ENCODE measurements around the gene ANGPTL2. TPM values are rescaled to one million over a fixed set of nuclear protein-coding genes. Genes with fewer than 3 reads are reported as not detected.

The ANGPTL2 gene
- total RNA-seq, 2 experiments from 2014 or later = not detected

GRCh38 chr9:127053960-127054359 is 68.5 kb downstream of the ANGPTL2 start:
- TF ChIP-seq EZH2phosphoT487 (IDR thresholded peaks at IDR 0.05; ENCODE audit: borderline replicate concordance, low read depth, low read length) (no peak), CTCF (conservative IDR thresholded peaks at IDR 0.05; ENCODE audit: low read length) (no peak)
- no peaks in the 10 kb centered on the region for H3K9me2 ChIP-seq (ENCODE audit: insufficient read depth, low read length)
- no peaks in the 10 kb centered on the region for H3K79me2 ChIP-seq (ENCODE audit: insufficient read depth, low read depth, low read length)
- no peaks in the 10 kb centered on the region for H3K9me3 ChIP-seq (ENCODE audit: low read length)
- no peak for DNase-seq (ENCODE audit: low spot score)
- POLR2A ChIA-PET = no interaction called here
- H3K36me3 ChIP-seq (ENCODE audit: insufficient read depth, low read length) = no peaks in the 10 kb centered on the region
- CTCF ChIA-PET (ENCODE audit: unreplicated experiment) = no interaction called here
- H4K20me1 ChIP-seq (ENCODE audit: insufficient read depth, low read length) = no peaks in the 10 kb centered on the region
- H3K27ac ChIP-seq (ENCODE audit: low read depth, low read length, poor library complexity, severe bottlenecking) = no peak overlapping the region
- BruUV-seq (replicated peaks) = no TSS peak
- no peaks in the 10 kb centered on the region for H3K4me1 ChIP-seq (ENCODE audit: insufficient read depth, low read length, poor library complexity, severe bottlenecking)
- no peak overlapping the region for H3K4me2 ChIP-seq (ENCODE audit: low read length)
- no peak overlapping the region for H2AFZ ChIP-seq (ENCODE audit: low read length)
- no peak overlapping the region for H3K4me3 ChIP-seq (ENCODE audit: low read depth, low read length, poor library complexity, severe bottlenecking)
- intact Hi-C loops (cut with micrococcal nuclease; ENCODE audit: unreplicated experiment) = no loop called here

- no peak overlapping the region for H3K4me3 ChIP-seq (ENCODE audit: low read depth, low read length, poor library complexity, severe bottlenecking)
- DNase-seq (ENCODE audit: low spot score) = no peak
- no peak overlapping the region for H2AFZ ChIP-seq (ENCODE audit: low read length)
- H4K20me1 ChIP-seq (ENCODE audit: insufficient read depth, low read length) = no peaks in the 10 kb centered on the region
- no peaks in the 10 kb centered on the region for H3K9me3 ChIP-seq (ENCODE audit: low read length)
- no peaks in the 10 kb centered on the region for H3K4me1 ChIP-seq (ENCODE audit: insufficient read depth, low read length, poor library complexity, severe bottlenecking)
- intact Hi-C loops (cut with micrococcal nuclease; ENCODE audit: unreplicated experiment) = no loop called here
- no peak overlapping the region for H3K4me2 ChIP-seq (ENCODE audit: low read length)
- H3K79me2 ChIP-seq (ENCODE audit: insufficient read depth, low read depth, low read length) = no peaks in the 10 kb centered on the region
- no peaks in the 10 kb centered on the region for H3K9me2 ChIP-seq (ENCODE audit: insufficient read depth, low read length)
- POLR2A ChIA-PET = no interaction called here
- no peak for TF ChIP-seq CTCF (conservative IDR thresholded peaks at IDR 0.05; ENCODE audit: low read length)
- no peak for TF ChIP-seq EZH2phosphoT487 (IDR thresholded peaks at IDR 0.05; ENCODE audit: borderline replicate concordance, low read depth, low read length)
- no peaks in the 10 kb centered on the region for H3K36me3 ChIP-seq (ENCODE audit: insufficient read depth, low read length)
- CTCF ChIA-PET (ENCODE audit: unreplicated experiment) = no interaction called here
- no TSS peak for BruUV-seq (replicated peaks)
- no peak overlapping the region for H3K27ac ChIP-seq (ENCODE audit: low read depth, low read length, poor library complexity, severe bottlenecking)
Measured at GRCh38 chr9:127053057-127053821, 69.2 kb downstream of the ANGPTL2 start.

GRCh38 chr9:127051881-127052595 is 70.4 kb downstream of the ANGPTL2 start:
- H4K20me1 ChIP-seq (ENCODE audit: insufficient read depth, low read length) = no peaks in the 10 kb centered on the region
- H3K9me2 ChIP-seq (ENCODE audit: insufficient read depth, low read length) = no peaks in the 10 kb centered on the region
- H3K4me3 ChIP-seq (ENCODE audit: low read depth, low read length, poor library complexity, severe bottlenecking) = no peak overlapping the region
- H3K79me2 ChIP-seq (ENCODE audit: insufficient read depth, low read depth, low read length) = no peaks in the 10 kb centered on the region
- DNase-seq (ENCODE audit: low spot score) = no peak
- no TSS peak for BruUV-seq (replicated peaks)
- POLR2A ChIA-PET = no interaction called here
- H3K9me3 ChIP-seq (ENCODE audit: low read length) = no peaks in the 10 kb centered on the region
- CTCF ChIA-PET (ENCODE audit: unreplicated experiment) = interaction anchor here (0.6 kb wide), 1 partner anchor 1030 kb away, joined by 3 read pairs; no protein-coding TSS in a partner anchor
- no peak for TF ChIP-seq CTCF (conservative IDR thresholded peaks at IDR 0.05; ENCODE audit: low read length)
- no peak for TF ChIP-seq EZH2phosphoT487 (IDR thresholded peaks at IDR 0.05; ENCODE audit: borderline replicate concordance, low read depth, low read length)
- H2AFZ ChIP-seq (ENCODE audit: low read length) = no peak overlapping the region
- intact Hi-C loops (cut with micrococcal nuclease; ENCODE audit: unreplicated experiment) = no loop called here
- H3K4me1 ChIP-seq (ENCODE audit: insufficient read depth, low read length, poor library complexity, severe bottlenecking) = no peaks in the 10 kb centered on the region
- no peak overlapping the region for H3K27ac ChIP-seq (ENCODE audit: low read depth, low read length, poor library complexity, severe bottlenecking)
- H3K4me2 ChIP-seq (ENCODE audit: low read length) = no peak overlapping the region
- H3K36me3 ChIP-seq (ENCODE audit: insufficient read depth, low read length) = no peaks in the 10 kb centered on the region
